Measurements from ENCODE around the gene DLGAP1.
"Not testable (repeated sequence)": the region's sequence is repeated elsewhere in the genome, so short reads cannot be mapped to it uniquely, and the experiment has no call there.

Gene DLGAP1

DNA sequence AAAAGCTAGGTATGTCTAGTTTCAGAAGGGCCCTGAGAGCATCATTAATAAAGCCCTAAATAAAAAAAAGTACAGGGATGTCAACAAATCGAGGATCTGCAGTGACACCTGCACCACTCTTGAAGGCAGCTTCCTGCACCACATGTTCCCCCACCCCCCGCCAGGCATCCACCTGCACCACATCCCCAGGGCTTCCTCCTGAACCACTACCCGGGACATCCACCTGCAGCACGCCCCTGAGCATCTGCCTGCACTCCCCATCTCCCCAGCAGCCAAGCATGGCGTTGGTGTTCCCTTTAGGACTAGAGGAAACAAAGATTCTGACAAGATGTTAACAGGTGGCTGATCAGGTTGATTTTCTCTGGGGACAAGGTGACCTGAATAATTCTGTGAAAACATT is 55.2 kb downstream of the DLGAP1 start:
- H3K4me3 ChIP-seq (ENCODE audit: low read depth, low read length): no peak overlapping the region
- no peak for DNase-seq (ENCODE audit: low read depth)

DNA sequence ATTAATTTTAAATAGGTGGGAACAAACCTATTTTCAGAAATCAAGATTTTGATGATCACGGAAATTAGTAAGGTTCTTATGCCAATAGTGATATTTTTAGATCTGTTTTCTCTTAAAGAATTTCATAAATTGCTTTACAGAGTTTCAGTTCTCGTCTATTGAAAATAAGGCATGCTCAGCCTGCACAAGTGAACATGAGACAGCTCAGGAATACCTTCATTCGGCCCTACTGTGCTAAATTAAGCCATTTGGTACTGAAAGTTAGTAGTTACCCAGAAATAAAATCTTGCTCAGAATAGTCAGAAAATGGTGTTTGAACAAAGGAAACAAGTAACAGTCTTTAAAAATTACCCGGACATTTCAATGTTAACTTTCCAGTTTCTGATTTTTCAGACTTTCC is 60.4 kb downstream of the DLGAP1 start:
- DNase-seq (ENCODE audit: low read depth): no peak

DNA sequence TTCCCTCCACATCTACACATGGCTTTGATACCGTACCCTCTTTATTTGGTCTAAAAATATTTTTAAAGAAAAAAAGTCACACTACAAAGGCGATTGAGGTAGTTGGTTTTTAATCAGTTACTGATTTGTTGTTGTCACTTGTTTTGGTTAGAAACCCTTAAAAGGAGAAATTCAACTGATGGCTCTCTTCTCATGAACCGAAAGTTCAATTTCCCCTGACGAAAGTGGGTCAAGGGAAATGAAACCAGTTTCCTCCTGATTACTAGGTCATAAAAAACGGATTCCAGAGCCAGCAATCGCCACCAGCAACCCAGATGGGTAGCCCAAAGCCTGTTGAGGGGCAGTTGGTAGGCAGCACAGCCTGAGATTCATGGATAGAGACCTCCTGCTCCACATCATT is 63.2 kb downstream of the DLGAP1 start:
- DNase-seq (ENCODE audit: low read depth): no peak
- H3K4me3 ChIP-seq (ENCODE audit: low read depth, low read length): no peak overlapping the region

More for the DNA sequence above, 60.4 kb downstream of the DLGAP1 start:
- no peak overlapping the region for H3K4me3 ChIP-seq (ENCODE audit: low read depth, low read length)

DNA sequence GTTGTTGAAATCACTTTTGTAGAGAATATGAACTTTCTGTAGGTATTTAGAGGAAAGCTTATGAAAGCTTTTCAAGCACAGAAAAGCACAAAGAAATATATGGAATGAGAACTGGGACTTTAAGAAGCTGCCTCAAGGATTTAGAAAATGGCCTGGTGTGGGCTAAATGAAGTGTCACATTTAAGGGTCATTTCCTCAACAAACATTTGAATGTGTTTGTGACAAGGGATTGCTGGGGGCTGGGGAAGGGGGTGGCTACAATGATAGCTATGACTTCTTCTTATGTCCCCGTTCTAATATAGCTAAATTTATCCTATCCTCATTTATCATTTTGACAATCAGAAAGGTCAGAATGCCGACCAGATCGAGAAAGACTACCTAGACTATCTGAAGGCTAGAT is 69.2 kb downstream of the DLGAP1 start:
- H3K4me3 ChIP-seq (ENCODE audit: low read depth, low read length): no peak overlapping the region
- DNase-seq (ENCODE audit: low read depth): no peak

DNA sequence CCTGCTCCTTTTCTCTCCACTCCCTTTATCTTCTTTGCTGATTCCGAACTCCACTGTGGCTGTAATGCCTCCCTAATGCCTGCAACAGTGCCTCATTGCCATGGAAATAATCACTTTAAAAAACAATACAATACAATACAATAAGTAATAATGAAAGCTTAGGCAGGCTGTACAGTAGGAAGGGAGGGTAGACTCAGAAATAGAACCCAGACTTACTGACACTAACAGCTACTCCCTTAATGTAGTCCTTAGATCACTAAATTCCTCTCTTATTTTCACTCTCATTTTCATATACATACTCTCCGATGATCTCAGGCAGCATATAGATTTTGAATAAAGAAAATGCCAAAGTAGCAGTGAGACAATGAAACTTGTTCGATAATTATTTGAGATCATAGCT is 70.2 kb downstream of the DLGAP1 start:
- H3K4me3 ChIP-seq (ENCODE audit: low read depth, low read length): no peak overlapping the region
- DNase-seq (ENCODE audit: low read depth): no peak

DNA sequence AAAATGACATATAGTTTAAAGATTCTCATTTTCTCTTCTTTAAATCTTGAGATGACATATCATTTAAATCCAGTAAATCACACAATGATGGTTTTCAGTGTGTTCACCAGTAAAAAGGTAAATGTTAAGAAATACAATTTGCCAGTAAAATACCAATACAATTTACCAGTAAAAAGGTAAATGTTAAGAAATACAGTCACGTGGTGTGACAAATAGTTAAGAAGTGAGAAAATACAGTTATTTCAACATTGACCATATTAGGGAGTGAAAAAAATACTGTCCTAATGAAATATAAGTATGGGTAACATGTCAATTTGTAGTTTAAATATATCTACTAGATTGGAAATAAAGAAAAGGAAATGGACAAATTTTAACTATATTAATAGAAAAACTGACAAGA is 80.5 kb downstream of the DLGAP1 start:
- H3K4me3 ChIP-seq (ENCODE audit: low read depth, low read length): no peak overlapping the region
- DNase-seq (ENCODE audit: low read depth): no peak

DNA sequence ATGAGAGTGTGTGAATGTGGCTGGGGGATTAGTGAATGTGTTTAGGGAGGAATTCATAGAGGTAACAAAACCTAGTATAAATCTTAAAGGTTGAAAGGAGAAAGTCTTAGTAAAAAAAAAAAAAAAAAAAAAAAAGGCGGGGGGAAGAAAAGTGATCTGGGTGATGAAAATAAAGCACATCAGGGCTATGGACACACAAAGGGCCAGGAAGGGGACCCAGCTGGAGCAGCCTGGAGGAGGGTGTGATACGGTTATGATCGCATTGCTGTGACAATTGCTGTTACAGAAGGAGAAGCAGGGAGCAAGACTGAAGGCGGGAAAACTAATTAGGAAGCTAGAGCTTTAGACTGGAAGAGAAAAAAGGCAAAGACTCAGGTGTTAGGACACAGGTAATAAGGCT is 85.4 kb downstream of the DLGAP1 start:
- no peak for DNase-seq (ENCODE audit: low read depth)
- no peak overlapping the region for H3K4me3 ChIP-seq (ENCODE audit: low read depth, low read length)

DNA sequence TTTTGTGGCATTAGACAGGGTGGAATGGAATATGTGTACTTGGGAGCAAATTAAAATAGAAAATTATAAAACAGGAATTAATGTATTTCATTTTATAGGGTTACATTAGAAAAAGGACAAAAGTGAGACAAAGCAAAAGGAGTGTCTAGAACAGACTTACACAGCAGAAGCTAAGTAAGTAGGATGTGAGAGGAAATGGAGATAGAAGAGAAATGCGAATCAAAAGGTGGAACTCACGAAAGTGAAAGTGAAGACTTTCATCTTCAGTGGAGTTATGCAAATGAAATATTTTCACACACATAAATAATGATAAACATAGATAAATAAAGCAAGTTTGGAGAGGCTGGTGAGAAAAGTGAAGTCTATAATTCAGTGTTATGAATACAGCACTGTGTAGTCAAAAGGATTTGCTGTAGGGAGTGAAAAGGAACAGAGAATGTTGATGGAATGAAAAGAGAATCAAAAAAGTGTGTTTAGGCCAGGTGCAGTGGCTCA is 94.8 kb downstream of the DLGAP1 start:
- no peak for DNase-seq (ENCODE audit: low read depth)
- no peak overlapping the region for H3K4me3 ChIP-seq (ENCODE audit: low read depth, low read length)

DNA sequence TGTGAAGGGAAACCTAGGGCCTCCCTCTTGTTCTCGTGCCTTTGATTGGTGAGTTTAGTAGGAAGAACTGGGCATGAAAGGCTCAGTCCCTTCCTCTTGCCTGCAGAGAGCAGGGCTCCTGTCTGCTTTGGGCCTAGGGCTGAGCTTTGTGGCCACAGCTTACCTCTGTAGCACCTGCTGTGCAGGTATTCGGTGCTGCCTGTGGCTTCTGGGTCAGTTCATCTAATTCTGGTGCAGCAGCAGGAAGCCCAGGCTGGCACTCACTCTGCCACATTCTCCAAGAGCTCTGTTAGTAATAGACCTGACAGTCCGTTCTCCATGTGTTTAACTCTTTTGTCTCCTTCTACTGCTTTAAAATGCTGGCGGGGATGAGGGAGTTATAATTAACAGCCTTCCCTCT is 96.5 kb downstream of the DLGAP1 start:
- no peak for DNase-seq (ENCODE audit: low read depth)
- no peak overlapping the region for H3K4me3 ChIP-seq (ENCODE audit: low read depth, low read length)

DNA sequence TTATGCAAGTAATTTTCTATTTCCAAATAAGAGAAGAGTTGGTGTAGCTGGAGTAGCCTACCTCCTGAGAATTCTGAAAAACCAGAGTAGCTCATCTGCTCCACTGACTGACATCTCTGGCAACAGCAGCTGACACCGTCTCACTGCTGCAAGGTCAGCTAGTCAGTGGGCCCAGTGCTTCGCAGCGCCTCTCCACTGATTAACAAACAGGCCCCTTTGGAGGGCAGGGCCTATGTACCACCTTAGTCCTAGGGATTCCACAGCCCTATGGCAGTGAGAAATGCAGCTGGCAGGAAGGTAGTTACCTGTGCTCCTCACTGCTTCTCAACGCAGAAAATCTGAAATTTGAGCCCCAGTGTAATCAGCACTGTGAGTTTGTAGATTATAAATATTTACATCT is 97.5 kb downstream of the DLGAP1 start:
- H3K4me3 ChIP-seq (ENCODE audit: low read depth, low read length): no peak overlapping the region
- no peak for DNase-seq (ENCODE audit: low read depth)

DNA sequence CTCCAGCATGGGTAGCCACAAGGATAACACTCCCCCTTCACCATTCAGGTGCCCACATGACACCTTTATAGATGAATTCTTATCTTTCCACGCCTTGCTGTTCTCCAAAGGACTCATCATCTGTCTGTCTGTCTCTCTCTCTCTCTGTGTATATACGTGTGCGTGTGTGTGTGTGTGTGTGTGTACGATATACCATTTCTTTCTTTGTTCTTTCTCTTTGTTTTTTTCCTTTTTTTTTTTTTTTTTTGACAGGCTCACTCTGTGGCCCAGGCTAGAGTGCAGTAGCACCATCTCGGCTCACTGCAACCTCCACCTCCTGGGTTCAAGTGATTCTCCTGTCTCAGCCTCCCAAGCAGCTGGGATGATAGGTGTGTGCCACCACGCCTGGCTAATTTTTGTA is 98.2 kb downstream of the DLGAP1 start:
- no peak for DNase-seq (ENCODE audit: low read depth)
- H3K4me3 ChIP-seq (ENCODE audit: low read depth, low read length): no peak overlapping the region

DNA sequence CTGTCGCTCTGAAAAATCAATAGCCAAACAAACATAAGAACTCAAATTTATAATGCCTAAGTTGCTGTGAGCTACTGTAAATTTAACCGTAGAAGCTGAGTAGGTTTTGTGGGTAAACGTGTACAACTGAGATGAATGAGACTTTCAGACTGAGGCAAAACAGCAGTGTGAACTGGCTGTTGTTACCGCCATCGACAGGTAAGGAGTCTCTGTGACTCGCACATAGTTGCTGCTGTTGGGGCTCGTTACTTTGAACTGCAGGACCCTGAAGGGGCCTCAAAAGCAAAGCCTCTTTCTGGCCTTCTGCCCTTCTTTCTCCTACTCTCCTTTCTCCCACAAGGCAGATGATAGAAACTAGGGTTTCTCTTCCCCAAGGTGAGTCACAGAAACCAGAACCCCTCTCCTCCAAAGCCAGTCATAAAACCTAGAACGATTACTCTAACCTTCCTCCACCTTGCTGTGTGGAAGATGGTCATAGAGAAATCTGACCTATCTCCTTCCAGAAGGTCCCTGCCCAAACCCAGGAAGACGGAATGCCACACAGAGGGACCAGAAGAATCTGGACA is 101.2 kb downstream of the DLGAP1 start:
- H3K4me3 ChIP-seq (ENCODE audit: low read depth, low read length): no peak overlapping the region
- DNase-seq (ENCODE audit: low read depth): no peak

DNA sequence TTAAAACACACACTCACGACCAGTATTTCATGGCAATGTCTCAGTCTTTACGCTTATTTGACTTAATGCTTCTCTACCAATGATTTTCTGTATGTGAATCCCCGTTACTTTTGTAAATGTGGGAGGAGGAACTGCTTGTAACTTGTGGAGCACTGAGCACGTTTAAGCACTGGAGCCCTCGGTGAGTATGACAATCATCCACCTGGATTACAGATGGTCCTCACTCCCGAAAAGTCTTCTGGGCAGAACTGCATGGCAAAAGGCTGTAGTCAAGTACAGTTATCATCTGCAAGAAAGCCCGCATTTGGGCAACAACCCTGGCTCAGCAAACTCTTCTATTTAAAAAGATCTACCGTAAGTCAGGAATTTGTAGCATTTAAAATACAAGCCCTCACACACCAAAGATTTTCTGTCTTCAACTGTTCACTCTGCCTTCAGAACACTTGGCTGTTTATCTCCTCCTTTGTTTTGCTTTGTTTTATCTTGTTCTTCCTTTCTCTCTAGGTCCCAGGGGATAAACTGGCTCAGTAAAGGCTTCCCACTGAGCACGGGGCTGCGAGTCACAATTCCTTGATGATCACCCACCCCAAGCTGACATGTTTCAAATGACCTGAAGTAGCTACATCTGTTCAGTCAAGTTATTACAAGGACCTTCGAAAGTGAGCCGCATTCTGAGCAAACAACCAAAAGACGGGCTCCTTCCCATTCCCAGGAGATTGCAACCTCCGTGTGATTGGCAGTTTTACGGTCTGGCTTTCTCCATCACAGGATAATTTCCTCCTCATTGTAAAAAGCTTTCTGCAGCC is 102.2 kb downstream of the DLGAP1 start:
- no peak overlapping the region for H3K4me3 ChIP-seq (ENCODE audit: low read depth, low read length)
- no peak for DNase-seq (ENCODE audit: low read depth)

DNA sequence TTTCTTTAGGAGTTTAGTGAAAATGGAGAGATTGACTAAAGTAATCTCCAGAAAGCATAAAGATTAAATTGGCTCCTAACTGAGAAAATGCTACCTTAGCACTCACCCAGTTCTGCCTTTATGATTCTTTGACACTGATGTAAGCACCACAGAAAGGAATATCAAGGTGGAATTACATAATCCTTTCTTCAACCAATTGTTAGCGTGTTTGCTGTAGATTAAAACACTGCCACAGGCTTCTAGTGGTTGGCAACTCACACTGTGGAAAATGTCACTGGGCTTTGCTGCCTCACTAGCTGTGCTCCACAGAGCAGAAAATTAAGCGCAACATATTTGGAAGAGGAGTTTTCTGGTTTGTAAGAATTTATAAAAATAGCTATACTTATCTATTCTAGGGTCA is 104.1 kb downstream of the DLGAP1 start:
- no peak for DNase-seq (ENCODE audit: low read depth)
- H3K4me3 ChIP-seq (ENCODE audit: low read depth, low read length): no peak overlapping the region

DNA sequence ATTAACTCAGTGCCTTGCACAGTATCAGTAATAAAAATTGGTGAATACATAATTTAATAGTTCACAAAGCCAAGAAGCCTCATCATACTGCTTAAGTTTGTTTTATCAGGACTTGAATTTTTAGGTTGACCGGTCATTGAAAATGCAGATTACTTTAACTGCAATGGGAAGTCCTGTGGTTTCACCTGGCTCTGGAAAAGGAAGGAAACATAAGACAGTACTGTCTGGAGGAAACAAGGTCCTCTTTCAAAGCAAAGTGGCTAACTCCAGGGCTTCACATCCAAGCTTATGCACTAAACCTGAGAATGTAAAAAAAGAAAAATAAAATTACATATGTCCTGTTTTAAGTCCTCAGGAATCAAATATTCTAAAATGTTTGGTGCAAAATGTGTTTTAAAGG is 119.7 kb downstream of the DLGAP1 start:
- DNase-seq (ENCODE audit: low read depth): no peak
- H3K4me3 ChIP-seq (ENCODE audit: low read depth, low read length): no peak overlapping the region

DNA sequence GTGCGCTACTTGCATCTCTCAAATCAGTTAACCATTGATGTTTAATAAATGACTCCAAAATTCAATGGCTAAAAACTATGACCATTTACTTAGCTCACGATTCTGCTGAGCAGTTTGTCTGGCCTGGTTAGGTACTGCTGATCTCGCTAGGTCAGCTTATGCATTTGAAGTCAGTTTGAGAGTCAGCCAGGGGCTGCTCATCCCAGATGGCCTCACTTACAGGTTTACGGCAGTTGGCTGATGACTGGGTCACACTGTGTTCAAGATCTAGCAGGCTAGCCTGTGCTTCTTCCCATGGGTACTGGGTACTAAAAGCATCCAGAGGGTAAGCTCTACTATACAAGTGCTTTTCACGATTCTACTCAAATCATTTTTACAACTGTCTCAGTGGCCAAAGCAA is 122.1 kb downstream of the DLGAP1 start:
- no peak for DNase-seq (ENCODE audit: low read depth)

DNA sequence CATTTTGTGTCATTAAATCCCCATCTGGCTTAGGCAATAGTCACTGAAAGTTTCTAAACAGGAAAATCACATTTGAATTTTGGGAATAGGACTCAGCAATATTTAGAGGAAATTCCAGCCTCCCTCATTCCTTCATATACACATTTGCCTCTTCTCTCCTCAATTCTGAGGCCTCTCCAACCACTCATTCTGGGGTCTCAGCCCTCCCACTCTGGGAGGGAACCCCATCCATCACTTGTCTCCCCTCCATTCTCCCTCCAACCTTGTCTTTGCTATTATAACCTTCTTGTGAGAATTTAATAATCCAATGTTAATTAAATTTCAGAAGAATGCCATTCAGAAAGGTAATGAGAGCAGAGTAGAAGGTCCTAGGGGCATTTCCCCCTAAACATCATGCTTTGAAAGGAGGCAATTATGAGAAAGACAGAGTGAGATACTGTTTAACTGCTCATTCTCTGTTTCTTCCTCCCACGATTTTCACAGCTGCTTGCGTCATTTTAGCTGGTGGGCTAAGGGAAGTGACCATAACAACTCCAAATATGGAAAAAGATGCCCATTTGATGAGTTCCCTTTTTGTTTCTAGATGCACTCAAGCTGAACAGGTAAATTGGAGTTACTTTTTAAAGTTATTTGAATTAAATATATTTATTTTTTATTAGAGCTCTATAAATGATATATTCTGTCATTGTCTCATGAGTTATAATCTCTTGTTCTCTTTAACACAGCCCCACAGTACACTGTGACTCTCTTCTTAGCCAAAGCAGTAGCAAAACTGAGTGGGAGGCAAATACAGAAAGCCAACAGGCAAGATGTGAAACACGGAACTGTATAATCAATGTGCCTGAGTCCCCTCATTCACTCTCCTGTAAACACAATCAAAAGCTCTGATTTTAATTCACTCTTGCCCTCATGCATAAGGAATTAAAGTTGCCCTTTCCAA is 135.1 kb downstream of the DLGAP1 start:
- no peak for DNase-seq (ENCODE audit: low read depth)
- H3K4me3 ChIP-seq (ENCODE audit: low read depth, low read length): no peak overlapping the region

More for the DNA sequence above, 122.1 kb downstream of the DLGAP1 start:
- no peak overlapping the region for H3K4me3 ChIP-seq (ENCODE audit: low read depth, low read length)

DNA sequence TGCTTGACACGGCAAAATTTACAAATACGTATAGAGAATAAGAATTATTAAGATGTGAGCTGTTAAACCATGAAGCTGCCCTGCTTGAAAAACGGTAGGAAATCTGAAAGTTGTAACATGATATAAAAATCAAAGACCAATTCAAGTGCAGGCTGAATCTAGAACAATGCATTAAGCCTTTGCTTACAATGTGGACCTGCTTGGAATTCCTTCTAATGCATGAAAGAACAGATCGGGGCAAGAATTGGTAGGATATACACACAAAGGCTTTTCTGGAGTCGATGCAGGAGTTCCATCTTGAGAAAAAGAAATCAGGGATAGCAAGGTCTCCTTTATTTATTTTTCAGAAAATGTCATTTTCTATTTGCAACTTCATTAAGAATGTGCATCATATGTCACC is 136.8 kb downstream of the DLGAP1 start:
- no peak for DNase-seq (ENCODE audit: low read depth)

DNA sequence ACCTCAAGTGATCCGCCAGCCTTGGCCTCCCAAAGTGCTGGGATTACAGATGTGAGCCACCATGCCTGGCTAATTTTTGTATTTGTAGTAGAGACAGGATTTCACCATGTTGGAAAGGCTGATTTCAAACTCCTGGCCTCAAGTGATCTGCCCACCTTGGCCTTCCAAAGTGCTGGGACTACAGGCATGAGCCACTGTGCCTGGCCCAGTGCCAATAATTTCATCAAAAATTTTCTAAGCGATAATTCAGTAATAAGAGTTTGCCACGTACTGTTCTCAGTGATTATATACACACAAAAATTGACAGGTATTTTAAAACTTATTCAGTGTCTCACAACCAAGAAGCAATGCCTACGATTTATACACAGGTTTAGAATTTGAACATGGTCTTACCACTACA is 143.2 kb downstream of the DLGAP1 start:
- not testable (repeated sequence) for H3K4me3 ChIP-seq (ENCODE audit: low read depth, low read length); DNase-seq (ENCODE audit: low read depth)

More for the DNA sequence above, 136.8 kb downstream of the DLGAP1 start:
- H3K4me3 ChIP-seq (ENCODE audit: low read depth, low read length): no peak overlapping the region

DNA sequence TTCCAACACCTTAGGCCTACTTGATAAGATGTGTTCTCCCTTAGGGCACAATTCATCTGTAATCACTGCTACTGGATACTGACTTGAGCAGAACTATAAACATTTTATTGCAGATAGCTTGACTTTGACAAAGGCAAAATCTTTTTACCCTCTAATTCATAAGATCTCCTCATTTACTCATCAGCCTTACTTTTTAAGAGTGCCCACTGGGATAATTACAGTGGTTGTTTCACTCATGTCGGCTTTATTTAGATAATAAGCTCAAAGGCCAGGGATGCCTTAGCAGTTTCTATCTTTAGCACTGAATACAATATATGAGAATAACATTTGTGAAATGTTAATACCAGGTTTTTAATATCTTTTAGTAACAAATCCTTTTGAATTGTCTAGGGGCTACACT is 144.0 kb downstream of the DLGAP1 start:
- DNase-seq (ENCODE audit: low read depth): no peak
- H3K4me3 ChIP-seq (ENCODE audit: low read depth, low read length): no peak overlapping the region
